A673 (cell line): ENCODE results near the gene S100A14. TPM values are rescaled to one million over a fixed set of nuclear protein-coding genes. Genes with fewer than 3 reads are reported as not detected.
A peak's percentile ranks its signal among the peaks of the same experiment; 100 is the strongest.

Experiments
- BruUV-seq: library from RNA; stranded (reverse); fragments of 400-500 nt; replicated peaks from 2 replicates; lab custom pipeline; 2021; lab: Mats Ljungman, UMichigan
- CTCF ChIA-PET: fragments of 300-600 bp; sonication (Branson Sonifier 250); formaldehyde crosslinking; loops from one replicate; lab custom pipeline; 2022; ENCODE audit warnings: antibody characterized with exemption; lab: Charles Lee
- POLR2A ChIA-PET: fragments of 300-600 bp; sonication (Branson Sonifier 250); formaldehyde crosslinking; loops from one replicate; lab custom pipeline; 2022; ENCODE audit warnings: antibody characterized with exemption; ENCODE audit not compliant: low non-redundant PET; lab: Charles Lee
- DNase-seq: peaks from one replicate; pipeline ENCODE4 v3.0.0-alpha.2; 2015; ENCODE audit warnings: low spot score
- H3K27ac ChIP-seq: fragments of 200-600 bp; sonication (generic); 2 replicates; pipeline ENCODE4 v1.5.1; 2016; ENCODE audit warnings: mixed run types, low read depth, mild to moderate bottlenecking, mixed read lengths, antibody characterized with exemption, low read length; ENCODE audit not compliant: poor library complexity, severe bottlenecking
- H3K27me3 ChIP-seq: fragments of 200-600 bp; sonication (generic); replicated peaks from 2 replicates; pipeline ENCODE4 v1.6.1; 2017; ENCODE audit warnings: mixed run types, low read depth, mild to moderate bottlenecking, mixed read lengths, antibody characterized with exemption, low read length; ENCODE audit not compliant: insufficient read depth, poor library complexity
- H3K36me3 ChIP-seq: fragments of 200-600 bp; sonication (generic); 2 replicates; pipeline ENCODE4 v1.6.1; 2016; ENCODE audit warnings: mixed run types, mild to moderate bottlenecking, mixed read lengths, antibody characterized with exemption, low read length; ENCODE audit not compliant: insufficient read depth, poor library complexity, severe bottlenecking
- H3K4me1 ChIP-seq: fragments of 200-600 bp; sonication (generic); 2 replicates; pipeline ENCODE4 v1.6.1; 2017; ENCODE audit warnings: mixed run types, mild to moderate bottlenecking, mixed read lengths, antibody characterized with exemption, low read length; ENCODE audit not compliant: insufficient read depth, poor library complexity, severe bottlenecking
- H3K4me3 ChIP-seq: fragments of 200-600 bp; sonication (generic); 2 replicates; pipeline ENCODE4 v1.5.1; 2016; ENCODE audit warnings: low read depth, mixed run types, mild to moderate bottlenecking, mixed read lengths, low read length; ENCODE audit not compliant: poor library complexity, severe bottlenecking
- H3K9me3 ChIP-seq: fragments of 200-600 bp; sonication (generic); 2 replicates; pipeline ENCODE4 v1.6.1; 2016; ENCODE audit warnings: mixed run types, low read depth, mild to moderate bottlenecking, mixed read lengths, antibody characterized with exemption, low read length; ENCODE audit not compliant: poor library complexity, severe bottlenecking
- EZH2 ChIP-seq: fragments of 200-600 bp; sonication (generic); IDR thresholded peaks from 2 replicates; pipeline ENCODE4 v1.6.1; 2017; ENCODE audit warnings: borderline replicate concordance, low read depth, mild to moderate bottlenecking, mixed read lengths, antibody characterized with exemption, low read length; ENCODE audit not compliant: poor library complexity, severe bottlenecking
- intact Hi-C: fragments of 100-400 bp; cut with micrococcal nuclease; formaldehyde crosslinking; loops from one replicate; pipeline ENCODE4 v1.10.0; 2022; ENCODE audit not compliant: unreplicated experiment
- total RNA-seq: library from RNA; stranded (reverse); gene quantifications from 2 replicates; pipeline ENCODE4 v1.2.3, GENCODE V29; 2021
- TF ChIP-seq, protein P1 (sequence below): fragments of 300-800, 200-600 bp; sonication (generic); conservative IDR thresholded peaks from 2 replicates; pipeline ENCODE4 v1.5.1; 2017; ENCODE audit warnings: low read depth, mild to moderate bottlenecking, antibody characterized with exemption, low read length, moderate library complexity, mixed read lengths

Gene S100A14
- total RNA-seq, 1 experiment from 2014 or later, result not detected

- intact Hi-C loops, result no loop called here
- TSS peak; percentile 6 for BruUV-seq
- POLR2A ChIA-PET, result interaction anchor here (0.6 kb wide), 1 partner anchor 306 kb away, joined by 6 read pairs; no protein-coding TSS in a partner anchor
- CTCF ChIA-PET, result no interaction called here
- TF ChIP-seq, protein P1, sequence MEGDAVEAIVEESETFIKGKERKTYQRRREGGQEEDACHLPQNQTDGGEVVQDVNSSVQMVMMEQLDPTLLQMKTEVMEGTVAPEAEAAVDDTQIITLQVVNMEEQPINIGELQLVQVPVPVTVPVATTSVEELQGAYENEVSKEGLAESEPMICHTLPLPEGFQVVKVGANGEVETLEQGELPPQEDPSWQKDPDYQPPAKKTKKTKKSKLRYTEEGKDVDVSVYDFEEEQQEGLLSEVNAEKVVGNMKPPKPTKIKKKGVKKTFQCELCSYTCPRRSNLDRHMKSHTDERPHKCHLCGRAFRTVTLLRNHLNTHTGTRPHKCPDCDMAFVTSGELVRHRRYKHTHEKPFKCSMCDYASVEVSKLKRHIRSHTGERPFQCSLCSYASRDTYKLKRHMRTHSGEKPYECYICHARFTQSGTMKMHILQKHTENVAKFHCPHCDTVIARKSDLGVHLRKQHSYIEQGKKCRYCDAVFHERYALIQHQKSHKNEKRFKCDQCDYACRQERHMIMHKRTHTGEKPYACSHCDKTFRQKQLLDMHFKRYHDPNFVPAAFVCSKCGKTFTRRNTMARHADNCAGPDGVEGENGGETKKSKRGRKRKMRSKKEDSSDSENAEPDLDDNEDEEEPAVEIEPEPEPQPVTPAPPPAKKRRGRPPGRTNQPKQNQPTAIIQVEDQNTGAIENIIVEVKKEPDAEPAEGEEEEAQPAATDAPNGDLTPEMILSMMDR, result no peak
- TF ChIP-seq EZH2, result no peak
- peaks cover 55% of the 10 kb centered on the region for H3K36me3 ChIP-seq
- no peak overlapping the region for H3K4me3 ChIP-seq
- H3K27ac ChIP-seq, result peak overlapping the region; percentile 65
- peaks cover 13% of the 10 kb centered on the region for H3K4me1 ChIP-seq
- no peaks in the 10 kb centered on the region for H3K9me3 ChIP-seq
- peak; percentile 46 for DNase-seq
- no peaks in the 10 kb centered on the region for H3K27me3 ChIP-seq
These were observed 45.1 kb upstream of the S100A14 start for GRCh38 chr1:153661111-153661708.

DNA sequence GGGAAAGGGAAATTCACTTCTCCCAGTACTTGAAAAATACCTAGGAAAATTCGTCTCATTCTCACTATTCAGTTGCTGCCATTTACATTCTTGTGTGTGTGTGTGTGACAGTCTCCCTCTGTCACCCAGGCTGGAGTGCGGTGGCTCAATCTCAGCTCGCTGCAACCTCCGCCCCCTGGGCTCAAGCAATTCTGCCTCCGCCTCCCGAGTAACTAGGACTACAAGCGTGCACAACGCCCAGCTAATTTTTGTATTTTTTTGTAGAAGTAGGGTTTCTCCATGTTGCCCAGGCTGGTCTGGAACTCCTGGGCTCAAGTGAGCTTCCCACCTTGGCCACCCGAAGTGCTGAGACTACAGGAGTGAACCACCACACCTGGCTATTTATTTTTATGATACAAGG is 43.5 kb upstream of the S100A14 start:
- ChIA-PET POLR2A (interaction anchor here (0.6 kb wide), 1 partner anchor 514 kb away, joined by 10 read pairs; no protein-coding TSS in a partner anchor), CTCF (no interaction called here)
- H3K27ac ChIP-seq, result peak overlapping the region; percentile 79
- no peaks in the 10 kb centered on the region for H3K9me3 ChIP-seq
- BruUV-seq, result no TSS peak
- H3K36me3 ChIP-seq, result peaks cover 39% of the 10 kb centered on the region
- H3K4me3 ChIP-seq, result peak overlapping the region; percentile 67
- H3K4me1 ChIP-seq, result peaks cover 13% of the 10 kb centered on the region
- TF ChIP-seq, protein P1, result no peak
- no peak for TF ChIP-seq EZH2
- DNase-seq, result no peak
- no peaks in the 10 kb centered on the region for H3K27me3 ChIP-seq
- intact Hi-C loops, result no loop called here

DNA sequence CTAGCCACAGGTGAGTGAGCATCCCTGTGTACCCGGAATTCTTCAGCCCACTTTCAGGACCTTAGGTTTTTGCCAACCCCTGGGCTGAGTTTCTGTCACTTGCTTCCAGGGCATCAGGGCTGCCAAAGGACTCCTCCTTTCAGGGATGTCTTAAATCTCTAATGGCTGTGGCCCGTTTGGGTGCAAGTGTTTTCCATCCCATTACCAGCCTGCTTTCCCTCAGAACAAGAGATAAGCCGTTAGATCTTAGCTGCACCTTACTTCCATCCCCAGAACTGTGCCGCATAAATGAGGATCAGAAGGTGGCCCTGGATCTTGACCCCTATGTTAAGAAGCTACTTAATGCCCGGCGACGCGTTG is 43.0 kb upstream of the S100A14 start:
- ChIA-PET CTCF (no interaction called here), POLR2A (no interaction called here)
- Histone ChIP-seq H3K36me3 (peaks cover 34% of the 10 kb centered on the region), H3K9me3 (no peaks in the 10 kb centered on the region), H3K27ac (peak overlapping the region; percentile 79), H3K4me1 (peaks cover 13% of the 10 kb centered on the region), H3K4me3 (peak overlapping the region; percentile 67), H3K27me3 (no peaks in the 10 kb centered on the region)
- DNase-seq, result no peak
- no peak for TF ChIP-seq EZH2
- TF ChIP-seq, protein P1, result no peak
- TSS peak; percentile 75 for BruUV-seq
- intact Hi-C loops, result no loop called here
